GM12878 (cell line): ENCODE results near the gene LENG1.

ENCODE experiments used
- CREB1 ChIP-seq: IDR thresholded peaks from 2 replicates; pipeline ENCODE4 v1.6.1; 2012; ENCODE audit warnings: low read depth, mild to moderate bottlenecking, inconsistent platforms
- CTCF ChIP-seq, 3 experiments: IDR thresholded peaks in 2 of 3; conservative IDR thresholded peaks in 1 of 3; 2 replicates each; pipeline ENCODE4 v1.5.1; 2011; ENCODE audit warnings: low read depth in 3 of 3, low read length in 3 of 3, mild to moderate bottlenecking in 3 of 3, control low read depth in 2 of 3, moderate library complexity in 2 of 3, inconsistent platforms in 1 of 3, mixed read lengths in 1 of 3; ENCODE audit not compliant: control insufficient read depth in 2 of 3, insufficient read depth in 1 of 3; ENCODE audit errors: extremely low read depth in 1 of 3
- EP300 ChIP-seq, 2 experiments: fragments of 150-350 bp in 1 of 2; IDR thresholded peaks; 2 replicates each; pipeline ENCODE4 v1.6.1; 2011 to 2012; ENCODE audit warnings: low read depth in 2 of 2, low read length in 2 of 2, borderline replicate concordance in 1 of 2, improper control_type of control experiment in 1 of 2, inconsistent platforms in 1 of 2; ENCODE audit not compliant: control insufficient read depth in 1 of 2
- MTA3 ChIP-seq: IDR thresholded peaks from 2 replicates; pipeline ENCODE4 v1.6.1; 2012; ENCODE audit warnings: low read length, inconsistent platforms, borderline replicate concordance
- NFYB ChIP-seq: IDR thresholded peaks from 2 replicates; pipeline ENCODE4 v1.6.1; 2011; ENCODE audit warnings: low read depth, mild to moderate bottlenecking, low read length, improper control_type of control experiment, moderate library complexity; ENCODE audit not compliant: insufficient read depth
- POU2F2 ChIP-seq: IDR thresholded peaks from 3 replicates; pipeline ENCODE4 v1.6.1; 2011; ENCODE audit warnings: low read depth, mild to moderate bottlenecking, low read length, borderline replicate concordance
- REST ChIP-seq: IDR thresholded peaks from 2 replicates; pipeline ENCODE4 v1.6.1; 2012; ENCODE audit warnings: mild to moderate bottlenecking, low read depth, low read length
- SMC3 ChIP-seq: IDR thresholded peaks from 2 replicates; pipeline ENCODE4 v1.6.1; 2011; ENCODE audit warnings: low read length, improper control_type of control experiment, borderline replicate concordance
- TAF1 ChIP-seq: IDR thresholded peaks from 2 replicates; pipeline ENCODE4 v1.6.1; 2011; ENCODE audit warnings: mild to moderate bottlenecking, low read depth, low read length, borderline replicate concordance
- USF2 ChIP-seq: IDR thresholded peaks from 2 replicates; pipeline ENCODE4 v1.6.1; 2011; ENCODE audit warnings: low read depth, low read length, improper control_type of control experiment, borderline replicate concordance
- ZBTB11 ChIP-seq: fragments of 450-650 bp; formaldehyde crosslinking; IDR thresholded peaks from 2 replicates; pipeline ENCODE4 v1.5.0; 2022; ENCODE audit warnings: mild to moderate bottlenecking, missing genetic modification characterization
- ZBTB40 ChIP-seq: fragments of 450-650 bp; IDR thresholded peaks from 2 replicates; pipeline ENCODE4 v1.6.1; 2016; ENCODE audit warnings: mild to moderate bottlenecking, moderate library complexity, borderline replicate concordance
- ZNF217 ChIP-seq: fragments of 450-650 bp; IDR thresholded peaks from 2 replicates; pipeline ENCODE4 v1.6.1; 2017; ENCODE audit warnings: antibody characterized with exemption, mild to moderate bottlenecking
- TF ChIP-seq, protein P1 (sequence below): IDR thresholded peaks from 2 replicates; pipeline ENCODE4 v1.6.1; 2012; ENCODE audit warnings: low read depth, low read length, improper control_type of control experiment

- TF ChIP-seq USF2, result no peak
- TF ChIP-seq CTCF (IDR thresholded peaks at IDR 0.05 in 2 of 3, conservative IDR thresholded peaks at IDR 0.05 in 1 of 3; ENCODE audit: control insufficient read depth in 2 of 3, extremely low read depth in 1 of 3, insufficient read depth in 1 of 3, low read depth in 3 of 3, low read length in 3 of 3), result no peak
- TF ChIP-seq SMC3, result no peak
- no peak for TF ChIP-seq CREB1
- TF ChIP-seq POU2F2, result no peak
- no peak for TF ChIP-seq REST
- TF ChIP-seq ZNF217, result no peak
- TF ChIP-seq TAF1, result no peak
- no peak for TF ChIP-seq ZBTB11 (CRISPR knock-in tag)
- no peak for TF ChIP-seq EP300 (IDR thresholded peaks at IDR 0.05; ENCODE audit: borderline replicate concordance in 1 of 2, control insufficient read depth in 1 of 2, low read depth in 2 of 2, low read length in 2 of 2)
- no peak for TF ChIP-seq MTA3
- TF ChIP-seq, protein P1, sequence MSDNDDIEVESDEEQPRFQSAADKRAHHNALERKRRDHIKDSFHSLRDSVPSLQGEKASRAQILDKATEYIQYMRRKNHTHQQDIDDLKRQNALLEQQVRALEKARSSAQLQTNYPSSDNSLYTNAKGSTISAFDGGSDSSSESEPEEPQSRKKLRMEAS, result no peak
- no peak for TF ChIP-seq NFYB
- no peak for TF ChIP-seq ZBTB40
These were observed 51.5 kb downstream of the LENG1 start for GRCh38 chr19:54107876-54108490.
